Inflammatory macrophage treated with lipopolysaccharide for 4 hours (primary cell): Measurements from ENCODE around the gene NUP153.

Source experiments
- DNase-seq: peaks from one replicate; pipeline ENCODE4 v3.0.0-alpha.2; 2020

The NUP153 gene

DNA sequence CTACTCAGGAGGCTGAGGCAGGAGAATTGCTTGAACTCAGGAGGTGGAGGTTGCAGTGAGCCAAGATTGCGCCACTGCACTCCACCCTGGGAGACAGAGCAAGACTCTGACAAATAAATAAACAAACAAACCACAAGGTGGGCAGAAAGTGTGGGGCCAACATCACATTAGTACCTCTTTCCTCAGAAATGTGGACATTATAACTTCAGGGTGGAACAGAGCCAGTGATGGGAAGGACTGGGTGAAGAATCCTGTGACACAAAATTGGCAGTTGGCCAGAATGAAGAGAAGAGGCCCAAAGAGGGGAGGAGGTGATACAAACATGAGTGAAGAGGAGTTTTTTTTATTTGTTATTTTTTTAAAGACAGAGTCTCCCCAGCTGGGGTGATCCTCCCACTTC is 50.6 kb downstream of the NUP153 start:
- DNase-seq: no peak

DNA sequence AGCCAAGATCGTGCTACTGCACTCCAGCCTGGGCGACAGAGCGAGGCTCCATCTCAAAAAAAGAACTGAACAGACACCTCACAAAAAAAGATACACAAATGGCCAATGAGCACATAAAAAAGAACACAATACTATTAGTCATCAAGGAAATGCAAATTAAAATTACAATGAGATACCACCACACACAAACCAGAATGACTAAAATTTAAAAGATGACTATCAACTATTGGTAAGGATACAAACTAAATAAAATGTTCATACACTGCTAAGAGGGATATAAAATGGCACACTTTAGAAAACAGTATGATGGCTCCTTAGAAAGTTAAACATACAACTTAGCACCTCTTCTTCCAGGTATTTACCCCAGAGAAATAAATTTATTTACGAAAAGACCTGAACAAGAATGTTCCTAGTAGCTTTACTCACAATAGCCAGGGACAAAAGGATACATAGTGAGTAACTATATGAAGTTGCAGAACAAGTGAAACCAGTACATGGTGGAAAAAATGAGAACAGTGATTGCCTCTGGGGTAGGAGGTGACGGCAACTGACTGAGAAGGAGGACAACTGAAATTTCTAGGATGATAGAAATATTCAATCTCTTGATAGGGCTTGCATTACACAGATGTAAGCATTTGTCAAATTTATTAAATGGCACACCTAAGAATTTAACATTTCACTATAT is 53.4 kb downstream of the NUP153 start:
- DNase-seq: no peak

DNA sequence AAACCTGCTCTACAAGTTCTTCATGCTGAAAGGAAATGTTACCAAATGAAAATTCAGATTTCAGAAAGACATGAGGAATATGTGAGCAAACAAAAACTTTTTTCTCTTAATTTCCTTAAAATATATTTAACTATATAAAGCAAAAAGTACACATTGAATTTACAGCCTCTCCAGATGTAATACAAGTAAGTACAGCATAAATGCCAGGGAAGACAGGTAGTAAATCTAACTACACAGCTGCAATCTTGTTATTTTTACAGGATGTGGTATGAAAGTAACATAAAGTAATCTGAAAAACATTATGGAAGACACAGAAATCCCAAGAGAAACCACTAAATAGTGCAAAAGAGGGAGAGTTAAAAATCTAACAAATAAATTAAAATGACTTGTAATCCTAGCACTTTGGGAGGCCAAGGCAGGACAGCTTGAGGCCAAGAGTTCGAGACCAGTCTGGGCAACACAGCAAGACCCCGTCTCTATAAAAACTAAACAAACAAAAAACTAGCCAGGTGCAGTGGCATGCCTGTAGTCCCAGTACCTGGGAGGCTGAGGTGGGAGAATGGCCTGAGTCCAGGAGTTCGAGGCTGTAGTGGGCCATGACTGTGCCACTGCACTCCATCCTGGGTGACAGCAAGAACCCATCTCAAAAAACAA is 55.9 kb downstream of the NUP153 start:
- DNase-seq: no peak

DNA sequence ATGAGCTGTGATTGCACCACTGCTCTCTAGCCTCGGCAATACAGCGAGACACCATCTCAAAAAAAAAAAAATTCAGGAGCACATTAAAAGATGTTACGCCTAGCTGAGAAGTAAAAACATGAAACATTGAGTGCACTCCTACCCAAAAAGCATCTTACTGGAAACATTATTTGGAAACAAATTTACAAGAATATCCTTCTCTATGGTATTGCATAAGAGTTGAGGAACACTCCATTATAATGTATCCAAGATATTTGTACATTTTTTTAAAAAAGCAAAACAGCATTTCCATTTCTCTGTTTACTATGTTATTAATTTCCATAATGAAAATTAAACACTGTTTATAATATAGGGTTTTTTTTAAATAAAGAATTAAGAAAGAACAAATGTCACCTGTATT is 58.0 kb downstream of the NUP153 start:
- no peak for DNase-seq

DNA sequence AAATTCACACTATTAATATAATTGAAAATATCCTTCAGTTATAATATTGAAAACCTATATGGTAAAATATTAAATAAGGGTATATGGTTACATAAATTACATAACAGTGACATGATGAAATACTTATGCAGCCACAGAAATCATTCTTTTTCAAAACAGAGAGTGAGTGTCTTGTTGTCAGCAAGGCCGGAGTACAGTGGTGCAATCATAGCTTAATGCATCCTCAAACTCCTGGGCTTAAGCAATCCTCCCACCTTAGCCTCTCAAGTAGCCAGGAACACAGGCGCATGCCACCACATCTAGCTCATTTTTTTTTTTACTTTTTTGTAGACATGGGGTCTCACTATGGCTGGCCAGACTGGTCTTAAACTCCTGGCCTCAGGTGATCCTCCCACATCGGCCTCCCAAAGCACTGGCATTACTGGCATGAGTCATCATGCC is 66.2 kb downstream of the NUP153 start:
- peak; percentile 62 for DNase-seq

DNA sequence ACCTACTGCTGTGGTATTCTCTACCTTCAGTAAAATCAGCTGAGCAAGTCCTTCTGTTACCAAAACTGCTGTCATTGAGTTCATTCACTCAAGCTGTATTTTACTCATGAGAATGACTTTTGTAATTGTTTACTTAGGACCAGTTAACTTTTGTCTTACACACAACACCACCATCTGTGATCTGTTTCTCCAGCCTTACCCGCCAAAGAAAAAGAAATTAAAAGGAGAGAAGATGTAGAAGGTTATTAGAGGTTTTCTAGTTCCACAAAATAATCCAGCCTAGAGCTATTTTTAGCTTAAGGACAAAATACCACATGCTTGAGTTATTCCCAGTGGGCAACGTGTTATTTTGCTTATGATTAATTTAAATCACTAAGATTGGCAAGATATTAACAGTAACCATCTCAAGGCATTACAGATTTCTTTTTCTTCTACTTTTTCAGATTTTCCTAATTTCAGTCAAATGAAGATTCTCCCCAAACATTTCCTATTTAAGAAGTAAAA is 68.5 kb downstream of the NUP153 start:
- DNase-seq: no peak

DNA sequence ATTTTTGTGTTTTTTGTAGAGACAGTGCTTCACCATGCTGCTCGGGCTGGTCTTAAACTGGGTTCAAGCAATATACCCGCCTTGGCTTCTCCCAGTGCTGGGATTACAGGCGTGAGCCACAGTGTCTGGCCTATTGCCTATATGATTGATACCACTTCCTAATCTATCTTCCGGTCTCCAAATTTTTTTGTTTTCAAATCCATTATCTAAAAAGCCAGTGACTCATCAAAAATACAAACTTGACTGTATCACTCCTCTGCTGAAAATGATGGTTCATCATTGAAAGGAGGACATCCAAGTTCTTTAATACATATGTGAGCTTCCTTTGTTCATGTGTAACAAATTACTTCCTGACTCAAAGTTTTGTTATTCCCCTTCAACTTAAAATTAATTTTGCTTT is 71.2 kb downstream of the NUP153 start:
- no peak for DNase-seq

DNA sequence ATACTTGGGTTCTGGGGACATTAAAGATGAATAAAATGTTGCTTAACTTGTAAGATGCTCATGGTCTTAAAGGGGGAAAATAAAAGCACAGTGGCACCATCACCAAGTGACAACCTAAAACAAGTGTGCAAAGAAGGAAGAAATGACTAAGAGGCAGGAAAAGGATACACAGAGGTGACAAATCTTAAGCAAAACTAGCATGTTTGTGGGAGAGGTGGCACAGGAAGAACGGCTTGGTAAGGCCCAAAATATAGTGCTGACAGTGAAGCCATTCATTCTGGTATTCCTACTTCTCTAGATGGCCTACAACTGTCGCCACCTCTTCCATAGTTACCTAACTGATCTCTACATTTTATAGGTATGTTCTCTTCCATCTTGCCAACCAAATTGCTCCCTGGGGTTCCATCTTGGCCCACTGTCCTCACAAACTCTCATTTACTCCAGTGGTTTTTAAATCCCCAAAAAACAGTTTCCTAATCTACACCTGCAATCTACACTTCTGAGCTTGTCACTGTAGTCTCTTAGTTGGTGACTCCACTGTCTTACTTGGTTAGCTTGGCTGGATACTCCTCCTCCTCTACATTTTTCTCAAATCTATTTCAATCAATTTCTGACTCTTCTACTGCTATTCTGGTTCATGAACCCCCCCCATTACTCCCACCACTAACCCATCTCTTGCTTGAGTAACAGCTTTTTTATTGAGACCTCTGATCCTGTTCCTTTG is 73.1 kb downstream of the NUP153 start:
- DNase-seq: no peak

DNA sequence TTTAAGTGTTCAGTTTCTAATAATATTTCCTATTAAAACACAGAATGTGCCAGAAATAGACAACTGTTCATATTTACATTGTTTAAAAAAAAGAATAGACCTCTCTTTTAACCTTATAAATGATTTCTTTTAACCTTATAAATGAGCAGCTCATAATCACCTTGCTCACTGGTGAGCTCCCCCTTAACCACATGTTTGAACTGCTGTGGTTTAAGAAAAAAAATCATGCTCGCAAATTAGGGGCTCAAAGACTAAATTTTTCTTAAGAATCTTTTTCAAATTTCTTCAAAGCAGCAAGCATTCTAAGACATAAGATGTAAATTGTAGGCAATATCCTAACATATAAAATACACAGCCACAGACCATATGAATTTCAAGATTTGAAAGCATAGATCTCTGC is 73.8 kb downstream of the NUP153 start:
- no peak for DNase-seq

DNA sequence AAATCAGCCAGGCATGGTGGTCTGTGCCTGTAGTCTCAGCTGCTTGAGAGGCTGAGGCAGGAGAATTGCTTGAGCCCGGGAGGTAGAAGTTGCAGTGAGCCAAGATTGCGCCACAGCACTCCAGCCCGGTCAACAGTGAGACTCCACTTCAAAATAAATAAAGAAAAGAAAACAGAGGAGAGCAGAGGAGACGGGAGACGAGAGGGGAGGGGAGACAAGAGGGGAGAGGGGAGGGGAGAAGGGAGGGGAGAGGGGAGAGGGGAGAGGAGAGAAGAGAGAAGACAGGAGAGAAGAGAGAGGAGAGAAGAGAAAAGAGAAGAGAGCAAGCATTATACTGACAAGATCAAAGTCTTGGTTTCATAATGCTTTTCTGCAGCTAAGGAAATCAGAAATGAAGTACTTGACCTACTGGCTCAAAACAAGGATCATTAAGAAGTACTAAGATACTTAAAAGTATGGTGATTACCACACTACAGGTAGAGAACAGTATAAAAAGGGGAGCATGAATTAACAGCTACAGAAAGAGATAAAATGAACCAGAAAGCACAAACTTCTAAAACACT is 76.1 kb downstream of the NUP153 start:
- DNase-seq: no peak

DNA sequence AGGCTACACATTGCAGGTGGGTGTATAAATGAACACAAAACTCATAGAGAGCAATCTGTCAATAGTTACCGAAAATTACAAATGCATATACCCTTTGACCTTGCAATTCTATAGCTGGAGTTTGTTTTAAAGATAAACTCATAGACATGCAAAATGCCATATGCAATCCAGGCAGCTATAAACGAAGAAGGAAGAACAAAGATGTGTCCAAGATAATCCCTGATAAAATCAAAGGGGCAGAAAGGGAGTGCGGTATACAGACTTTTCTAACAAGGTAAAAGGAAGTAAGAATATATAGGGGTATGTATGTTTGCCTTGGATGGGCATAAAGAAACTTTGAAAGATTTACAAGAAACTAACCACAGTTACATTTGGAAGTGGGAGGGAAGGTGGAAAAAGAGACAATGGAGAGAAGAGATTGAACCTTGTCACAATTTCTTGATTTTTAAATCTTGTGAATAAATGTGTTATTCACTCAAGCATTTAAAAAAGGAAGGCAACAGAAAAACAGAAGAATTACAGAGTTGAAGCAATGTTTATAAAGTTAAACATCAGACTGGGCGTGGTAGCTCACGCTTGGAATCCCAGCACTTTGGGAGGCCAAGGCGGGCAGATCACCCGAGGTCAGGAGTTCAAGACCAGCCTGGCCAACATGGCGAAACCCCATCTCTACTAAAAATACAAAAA is 76.8 kb downstream of the NUP153 start:
- DNase-seq: no peak

DNA sequence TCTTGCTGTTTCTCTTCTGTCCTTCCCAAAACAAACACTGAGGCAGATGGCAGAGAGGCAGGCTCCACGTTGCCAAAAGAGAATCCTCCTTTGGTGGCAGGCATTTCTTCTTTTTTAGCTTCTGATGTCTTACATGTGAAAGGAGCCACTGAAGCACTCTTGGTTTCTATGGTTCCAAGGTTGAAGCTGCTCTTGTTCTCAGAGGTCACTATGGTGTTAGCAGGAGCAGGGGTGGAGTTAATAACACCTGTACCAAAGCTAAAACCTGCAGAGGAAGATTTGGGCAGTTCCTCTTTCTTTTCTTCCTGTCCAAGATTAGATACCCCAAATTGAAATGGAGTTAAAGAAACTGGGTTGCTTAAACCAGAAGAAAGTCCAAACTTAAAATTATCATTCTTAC is 77.9 kb downstream of the NUP153 start:
- no peak for DNase-seq

DNA sequence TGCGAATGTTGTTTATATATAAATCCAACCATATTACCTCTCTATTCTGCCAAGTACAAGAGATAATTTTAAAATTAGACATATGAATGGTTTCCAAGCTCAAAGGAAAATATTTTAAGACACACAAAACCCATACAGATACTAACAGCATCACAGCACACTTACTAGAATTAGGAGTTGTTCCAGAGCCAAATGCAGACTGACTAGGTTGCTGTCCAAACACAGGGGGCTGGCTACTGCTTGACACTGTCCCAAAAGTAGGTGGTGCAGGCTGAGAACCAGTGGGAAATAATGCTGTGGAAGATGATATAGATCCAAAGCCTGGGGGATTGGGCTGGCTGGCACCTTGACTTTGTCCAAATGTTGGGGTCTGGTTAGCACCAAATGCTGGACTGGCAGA is 82.3 kb downstream of the NUP153 start:
- DNase-seq: no peak

DNA sequence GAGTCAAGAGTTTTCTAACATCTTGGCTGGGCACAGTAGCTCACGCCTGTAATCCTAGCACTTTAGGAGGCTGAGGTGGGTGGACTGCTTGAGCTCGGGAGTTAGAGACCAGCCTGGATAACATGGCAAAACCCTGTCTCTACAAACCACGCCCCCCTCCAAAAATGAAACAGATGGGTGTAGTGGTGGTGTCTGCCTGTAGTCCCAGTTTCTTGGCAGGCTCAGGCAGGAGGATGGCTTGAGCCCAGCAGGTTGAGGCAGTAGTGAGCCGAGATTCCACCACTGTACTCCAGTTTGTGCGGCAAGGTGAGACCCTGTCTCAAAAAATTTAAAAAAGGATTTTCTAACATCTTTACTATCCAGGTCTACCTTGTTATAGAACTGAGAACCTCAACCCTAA is 84.6 kb downstream of the NUP153 start:
- DNase-seq: no peak

DNA sequence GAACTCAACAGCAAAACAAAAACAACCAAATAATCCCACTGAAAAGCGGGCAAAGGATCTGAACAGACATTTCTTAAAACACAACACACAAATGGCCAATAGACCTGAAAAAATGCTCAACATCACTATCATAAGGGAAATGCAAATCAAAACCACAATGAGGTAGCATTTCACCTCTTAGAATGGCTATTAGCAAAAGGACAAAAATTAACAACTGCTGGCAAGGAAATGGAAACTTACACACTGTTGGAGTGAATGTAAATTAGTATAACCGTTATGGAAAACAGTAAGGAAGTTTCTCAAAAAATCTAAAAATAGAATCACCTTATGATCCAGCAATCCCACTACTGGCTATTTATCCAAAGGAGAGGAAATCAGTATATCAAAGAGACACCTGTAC is 85.7 kb downstream of the NUP153 start:
- no peak for DNase-seq

DNA sequence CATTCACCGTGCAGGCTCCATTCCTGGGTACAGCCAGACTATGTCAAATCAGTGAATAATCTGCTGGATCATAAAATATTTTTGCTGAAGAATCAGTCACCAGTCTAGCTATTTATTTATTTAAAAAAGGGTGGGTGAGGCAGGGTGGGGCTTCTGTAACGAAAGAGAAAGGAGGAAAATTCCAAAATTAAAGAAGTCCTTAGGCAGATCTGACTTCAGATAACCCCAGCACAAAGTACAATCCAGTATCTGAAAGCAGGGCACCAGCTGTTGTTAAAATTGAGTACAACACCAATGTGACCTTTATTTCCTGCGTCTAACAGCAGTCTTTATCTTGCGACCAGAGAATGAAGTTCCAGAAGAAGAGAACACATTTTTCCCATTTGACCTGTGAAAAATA is 90.9 kb downstream of the NUP153 start:
- no peak for DNase-seq

DNA sequence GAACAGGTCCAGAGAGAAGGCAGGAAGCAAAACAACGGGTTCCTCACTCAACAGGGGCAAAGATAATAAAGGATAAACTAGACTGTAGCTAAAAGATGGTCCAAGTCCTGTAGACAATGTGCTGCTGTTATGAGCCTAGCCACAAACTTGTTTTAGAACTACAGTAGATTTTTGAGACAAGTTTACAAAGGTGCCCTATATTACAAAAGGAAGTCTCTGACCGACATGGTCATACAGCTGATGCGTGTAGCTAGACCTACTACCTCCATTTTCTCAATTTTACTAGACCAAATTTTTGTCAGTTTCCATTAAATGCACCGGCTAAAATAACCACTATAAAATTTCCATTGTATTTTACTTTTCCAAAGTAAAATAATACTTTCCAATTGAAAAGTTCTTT is 94.7 kb downstream of the NUP153 start:
- DNase-seq: no peak

DNA sequence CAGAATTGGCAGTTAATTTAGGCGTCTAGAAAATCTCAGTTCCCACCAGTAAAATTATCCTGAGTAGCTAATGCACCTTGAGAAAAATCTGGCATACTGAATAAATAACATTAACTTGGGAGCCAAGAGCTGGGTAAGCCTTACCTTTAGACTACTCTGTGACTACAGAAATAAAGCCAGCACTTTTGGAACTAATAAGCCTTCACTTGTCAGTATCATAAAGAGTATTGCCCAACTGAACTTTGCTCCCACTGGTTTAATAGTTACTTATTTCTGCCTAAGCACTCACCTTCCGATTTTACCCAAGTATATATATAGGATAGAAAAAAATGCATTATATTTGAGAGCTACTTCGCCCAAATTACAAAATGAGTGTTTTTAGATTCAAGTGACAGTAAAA is 95.9 kb downstream of the NUP153 start:
- DNase-seq: no peak

DNA sequence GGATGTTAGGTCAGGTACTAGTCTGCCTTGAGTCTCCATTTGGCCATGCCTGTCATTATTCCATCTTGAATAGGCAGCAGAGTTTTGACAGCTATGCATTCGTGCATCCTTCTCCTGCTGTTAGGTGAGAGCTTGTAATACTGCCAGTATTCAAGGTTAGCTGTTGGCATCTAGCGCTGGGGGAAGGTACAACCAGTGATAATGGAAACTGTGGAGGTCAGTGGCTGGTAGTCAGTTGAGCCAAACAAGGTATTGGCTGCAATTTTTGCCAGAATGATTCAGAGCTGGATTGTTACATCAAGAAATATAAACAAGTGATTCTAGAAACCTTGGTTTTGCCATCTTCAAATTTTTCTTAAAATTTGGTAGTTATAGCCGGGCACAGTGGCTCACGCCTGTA is 100.1 kb downstream of the NUP153 start:
- no peak for DNase-seq

DNA sequence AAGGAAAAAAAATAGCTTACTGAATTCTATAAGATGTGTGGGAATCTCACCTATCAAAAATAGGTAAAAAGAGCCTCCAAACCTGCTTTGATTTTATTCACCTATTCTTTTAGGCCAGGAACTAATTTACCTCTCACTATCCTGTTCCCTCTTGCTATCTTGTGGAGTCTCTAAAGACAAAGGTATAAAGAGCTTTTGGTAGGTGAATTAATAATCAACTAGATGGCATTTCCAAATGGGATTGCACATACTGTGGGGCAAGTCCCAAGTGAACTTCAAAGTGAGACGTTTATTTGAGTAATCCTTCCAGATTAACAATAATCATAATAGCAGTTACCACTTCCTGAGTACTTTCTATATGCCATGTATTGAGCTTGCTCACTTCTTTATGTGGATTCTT is 103.8 kb downstream of the NUP153 start:
- DNase-seq: no peak

DNA sequence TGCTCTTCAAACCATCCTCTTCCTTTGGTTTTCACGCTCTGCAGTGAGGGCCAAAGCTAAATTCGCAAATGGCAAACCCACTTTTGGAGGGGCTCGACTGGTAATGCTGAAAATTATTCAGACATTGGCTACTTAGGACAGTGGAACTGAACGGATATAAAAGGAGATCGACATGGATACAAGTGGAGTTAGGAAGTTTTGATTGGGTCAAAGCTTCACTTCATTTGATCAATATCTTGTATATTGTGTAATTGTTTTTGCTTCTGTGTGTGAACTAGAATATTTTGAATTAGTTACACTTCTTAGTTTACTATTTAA is 105.4 kb downstream of the NUP153 start:
- no peak for DNase-seq

DNA sequence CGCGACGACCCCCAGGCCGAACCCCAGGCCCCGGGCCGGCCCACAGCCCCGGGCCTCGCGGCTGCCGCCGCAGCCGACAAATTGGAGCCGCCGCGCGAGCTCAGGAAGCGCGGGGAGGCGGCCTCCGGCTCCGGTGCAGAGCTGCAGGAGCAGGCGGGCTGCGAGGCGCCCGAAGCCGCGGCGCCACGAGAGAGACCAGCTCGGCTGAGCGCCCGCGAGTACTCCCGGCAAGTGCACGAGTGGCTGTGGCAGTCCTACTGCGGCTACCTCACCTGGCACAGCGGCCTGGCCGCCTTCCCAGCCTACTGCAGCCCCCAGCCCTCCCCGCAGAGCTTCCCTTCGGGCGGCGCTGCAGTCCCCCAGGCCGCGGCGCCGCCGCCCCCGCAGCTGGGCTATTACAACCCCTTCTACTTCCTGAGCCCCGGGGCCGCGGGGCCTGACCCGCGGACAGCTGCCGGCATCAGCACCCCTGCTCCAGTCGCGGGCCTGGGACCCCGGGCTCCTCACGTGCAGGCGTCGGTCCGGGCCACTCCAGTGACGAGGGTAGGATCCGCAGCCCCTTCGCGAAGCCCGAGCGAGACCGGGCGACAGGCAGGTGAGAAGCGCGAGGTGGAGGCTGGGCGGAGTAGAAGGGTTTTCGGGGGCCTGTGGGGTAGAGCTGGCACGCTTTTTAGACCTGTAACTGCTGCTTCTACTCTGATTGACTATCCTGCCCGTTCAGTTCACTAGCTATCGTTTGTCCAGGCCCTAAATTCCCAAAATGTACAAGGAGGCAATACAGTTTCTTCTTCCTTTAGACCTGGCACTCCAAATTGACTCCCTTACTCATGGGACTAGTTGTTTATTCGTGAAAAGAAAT is 106.0 kb downstream of the NUP153 start:
- DNase-seq: peak; percentile 51
